Stimulated activated CD8-positive, alpha-beta memory T cell treated with anti-CD3 and anti-CD28 coated beads, Interleukin-2, amount 100 ng/mL, for 48 hours (primary cell): ENCODE measurements around the gene SRSF5.
"Not testable (repeated sequence)": the region's sequence is repeated elsewhere in the genome, so short reads cannot be mapped to it uniquely, and the experiment has no call there.

Experiments used
- DNase-seq, 2 donors: peaks; one replicate each; pipeline ENCODE4 v3.0.0-alpha.2; 2020; ENCODE audit warnings: low read depth in 2 of 2

SRSF5 gene

DNA sequence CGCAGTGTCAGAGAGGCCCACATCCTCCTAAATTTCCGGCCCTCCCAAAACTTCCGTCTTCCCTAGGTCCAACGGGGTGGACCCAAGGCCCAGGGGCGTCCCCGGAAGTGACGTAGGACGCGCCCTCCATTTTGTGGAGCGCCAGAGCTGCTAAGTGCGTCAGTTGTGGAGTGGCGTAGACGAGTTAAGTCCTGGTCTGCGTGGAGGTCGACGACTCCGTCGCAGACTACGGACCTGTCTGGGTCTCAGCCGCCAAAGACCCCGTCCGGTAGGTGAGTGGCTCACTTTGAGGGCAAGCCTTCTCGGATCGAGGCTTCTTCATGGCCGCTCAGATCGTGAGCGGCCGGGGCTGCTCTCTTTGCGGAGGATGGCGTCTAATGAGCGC lies at the start of gene SRSF5:
TSS of gene SRSF5 (plus strand) at position 159 of the 385 bp plus-strand sequence. CDS start 1,015 bp downstream, outside the sequence.
- DNase-seq, result peak; percentile 87 to 92

DNA sequence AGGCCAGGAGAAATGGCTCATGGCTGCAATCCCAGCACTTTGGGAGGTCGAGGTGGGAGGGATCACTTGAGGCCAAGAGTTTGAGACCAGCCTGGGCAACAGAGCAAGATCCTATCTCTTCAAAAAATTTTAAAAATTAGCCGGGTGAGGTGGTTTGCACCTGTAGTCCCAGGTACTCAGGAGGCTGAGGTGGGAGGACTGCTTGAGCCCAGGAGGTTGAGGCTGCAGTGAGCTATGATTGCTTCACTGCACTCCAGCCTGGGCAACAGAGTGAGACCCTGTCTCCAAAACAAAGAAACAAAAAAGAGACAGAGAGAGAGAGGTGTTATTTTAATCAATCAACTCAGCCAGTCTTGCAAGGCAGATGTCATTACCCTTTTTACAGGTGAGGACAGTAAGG lies 48.3 kb upstream of the SRSF5 start:
- DNase-seq, result not testable (repeated sequence)

DNA sequence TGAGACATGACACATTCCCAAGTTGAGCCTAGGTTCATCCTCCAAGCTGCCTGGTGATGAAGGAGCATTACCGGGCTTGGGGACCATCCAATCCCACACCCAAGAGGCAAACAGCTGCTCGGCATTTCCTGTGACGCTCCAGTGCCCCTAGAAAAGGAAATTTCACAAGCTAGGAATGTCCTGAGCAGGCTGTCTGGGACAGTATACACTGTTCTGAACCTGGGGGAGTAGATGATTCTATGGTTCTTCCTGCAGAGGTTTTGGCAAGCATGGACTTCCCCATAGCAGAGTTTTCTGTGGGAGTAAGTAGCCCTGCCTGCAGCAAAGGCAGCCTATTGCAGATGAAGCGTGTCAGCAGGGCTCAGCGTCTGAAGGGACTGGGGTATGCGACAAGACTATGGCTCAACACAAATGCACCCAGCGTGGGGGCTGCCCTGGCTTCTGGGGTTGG lies 47.4 kb upstream of the SRSF5 start:
- DNase-seq, result no peak

DNA sequence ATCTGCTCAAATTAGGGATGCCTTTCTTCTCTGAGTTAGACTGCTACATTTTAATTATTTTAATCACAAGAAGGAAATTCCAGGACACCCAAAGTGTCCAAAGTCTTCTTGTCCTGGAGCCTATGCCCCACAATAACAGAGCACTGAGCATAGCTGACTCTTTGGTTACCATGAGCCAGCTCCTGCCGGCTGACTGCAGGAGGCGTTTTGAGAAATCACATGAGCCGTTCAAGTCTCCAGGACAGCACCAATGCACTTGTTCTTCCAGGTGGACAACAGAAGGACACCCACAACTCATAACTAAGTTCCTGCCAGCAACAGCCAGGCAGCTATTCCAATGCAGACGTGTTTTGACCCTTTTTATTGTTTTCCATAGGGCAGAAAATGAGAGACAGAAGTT lies 46.0 kb upstream of the SRSF5 start:
- no peak for DNase-seq

DNA sequence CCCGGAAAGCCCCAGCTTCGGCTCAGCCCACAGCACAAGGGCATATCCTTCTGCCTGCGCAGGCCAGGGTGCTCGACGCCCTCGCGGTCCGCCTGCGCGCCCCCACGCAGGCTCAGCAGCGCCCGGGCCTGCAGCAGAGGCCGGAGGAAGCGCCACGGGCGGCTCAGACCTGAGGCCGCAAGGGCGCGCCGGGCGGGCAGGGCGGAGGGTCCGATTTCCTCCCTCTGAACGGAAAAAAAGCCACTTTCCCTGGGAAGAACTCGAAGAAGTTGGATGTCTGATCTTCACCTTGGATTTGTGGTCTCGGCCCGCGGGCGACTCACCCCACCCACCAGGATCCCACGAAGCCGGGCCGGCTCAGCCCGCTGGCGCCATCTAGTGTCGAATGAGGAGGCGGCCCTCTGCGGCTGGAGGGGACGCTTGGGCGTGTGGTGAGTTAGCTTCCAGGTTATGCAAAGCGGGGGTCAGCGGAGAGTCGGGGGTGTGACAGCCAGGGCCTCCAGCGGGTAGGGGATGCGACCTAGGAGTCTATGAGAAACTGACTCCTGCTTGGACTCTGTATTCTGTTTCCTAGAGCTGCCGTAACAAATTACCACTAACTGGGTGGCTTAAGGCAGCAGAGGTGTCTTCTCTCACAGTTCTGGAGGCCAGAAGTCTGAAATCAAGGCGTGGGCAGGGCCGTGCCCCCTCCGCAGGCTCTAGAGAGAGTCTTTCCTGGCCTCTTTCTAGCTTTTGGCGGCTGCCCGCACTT lies 40.0 kb upstream of the SRSF5 start:
- DNase-seq, result peak; percentile 74 to 75

DNA sequence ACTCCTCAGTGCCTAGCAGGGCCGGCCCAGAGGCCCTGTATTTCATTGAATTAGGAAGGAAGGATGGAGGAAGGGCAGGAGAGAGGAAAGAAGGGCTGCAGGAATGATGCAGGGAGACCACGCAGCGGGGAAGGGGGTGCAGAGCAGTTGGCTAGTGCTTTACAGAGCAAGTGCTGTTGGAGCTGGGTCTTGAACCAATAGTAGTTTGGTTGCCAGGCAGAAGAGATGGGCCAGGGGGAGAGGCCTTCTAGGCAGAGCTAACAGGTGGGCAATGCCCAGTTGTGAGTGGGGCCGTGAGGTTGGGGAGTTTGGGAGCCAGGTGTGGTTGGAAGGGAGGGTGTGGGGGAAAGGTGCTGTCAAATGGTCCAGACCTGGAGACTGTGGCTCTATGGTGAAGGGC lies 39.1 kb upstream of the SRSF5 start:
- no peak for DNase-seq

DNA sequence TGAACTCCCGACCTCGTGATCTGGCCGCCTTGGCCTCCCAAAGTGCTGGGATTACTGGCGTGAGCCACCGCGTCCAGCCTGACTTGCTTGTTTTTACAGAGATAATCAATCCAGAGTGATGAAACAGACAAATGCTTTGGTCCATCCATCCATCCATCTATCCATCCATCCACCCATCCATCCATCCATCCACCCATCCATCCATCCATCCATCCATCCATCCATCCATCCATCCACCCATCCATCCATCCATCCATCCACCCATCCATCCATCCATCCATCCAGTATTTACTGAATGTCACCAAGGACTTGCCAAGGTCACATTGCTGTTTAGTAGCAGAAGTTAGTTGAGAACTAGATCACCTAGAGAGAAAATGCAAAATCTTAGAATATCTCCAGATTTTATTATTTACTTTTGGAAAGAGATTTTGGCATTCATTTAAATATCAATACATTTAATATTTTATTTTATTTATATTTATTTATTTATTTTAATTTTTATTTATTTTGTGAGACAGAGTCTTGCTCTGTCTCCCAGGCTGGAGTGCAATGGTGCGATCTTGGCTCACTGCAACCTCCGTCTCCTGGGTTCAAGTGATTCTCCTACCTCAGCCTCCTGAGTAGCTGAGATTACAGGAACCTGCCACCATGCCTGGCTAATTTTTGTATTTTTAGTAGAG lies 34.9 kb upstream of the SRSF5 start:
- not testable (repeated sequence) for DNase-seq

DNA sequence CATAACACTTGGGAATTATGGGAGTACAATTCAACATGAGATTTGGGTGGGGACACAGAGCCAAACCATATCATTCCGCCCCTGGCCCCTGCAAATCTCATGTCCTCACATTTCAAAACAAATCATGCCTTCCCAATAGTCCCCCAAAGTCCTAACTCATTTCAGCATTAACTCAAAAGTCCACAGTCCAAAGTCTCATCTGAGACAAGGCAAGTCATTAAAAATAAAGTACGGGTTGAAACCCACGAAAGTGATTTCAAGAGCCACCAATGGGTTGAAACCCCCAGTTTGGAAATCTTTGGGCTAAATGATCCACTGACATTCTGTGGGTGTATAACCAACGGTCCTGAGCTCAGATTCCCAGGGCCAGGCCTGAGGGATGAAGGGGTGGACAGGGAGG lies 30.5 kb upstream of the SRSF5 start:
- DNase-seq, result not testable (repeated sequence)

DNA sequence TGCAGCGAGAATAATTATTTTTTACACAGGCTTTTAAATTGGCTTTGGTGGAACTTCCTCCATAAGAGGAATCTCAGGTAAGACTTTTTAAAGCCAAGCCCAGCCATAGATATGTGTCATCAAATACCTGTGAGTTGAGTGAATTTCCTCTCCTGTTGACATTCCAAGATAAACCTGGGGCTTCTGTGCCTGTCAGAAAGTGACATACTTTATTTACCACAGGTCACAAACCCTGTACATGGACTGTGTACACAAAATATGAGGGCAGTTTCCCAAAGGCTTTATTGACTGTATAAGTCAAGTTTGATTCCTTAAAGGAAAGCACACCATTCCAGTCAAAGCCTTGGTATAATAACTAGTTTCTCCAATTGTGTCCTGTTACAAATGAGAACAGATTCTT lies 25.9 kb upstream of the SRSF5 start:
- no peak for DNase-seq

DNA sequence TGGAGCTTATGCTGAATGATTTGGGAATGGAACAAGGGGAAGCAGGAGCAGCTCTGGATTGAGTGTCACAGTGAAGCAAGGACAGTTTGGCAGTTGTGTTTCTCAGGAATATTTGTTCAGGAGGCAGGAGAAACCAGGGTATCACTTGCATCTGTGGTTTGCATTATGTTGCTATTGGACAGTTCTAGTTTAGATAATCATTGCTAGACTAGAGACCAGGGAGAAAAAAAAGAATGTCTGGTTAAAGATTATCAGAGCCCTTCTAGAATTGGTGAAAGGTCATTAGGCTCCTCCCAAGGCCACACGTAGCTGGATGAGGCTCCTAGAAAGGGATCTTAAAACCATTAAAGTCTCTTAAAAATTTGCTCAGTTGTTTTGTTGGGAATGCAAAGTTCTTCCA lies 17.0 kb upstream of the SRSF5 start:
- no peak for DNase-seq

DNA sequence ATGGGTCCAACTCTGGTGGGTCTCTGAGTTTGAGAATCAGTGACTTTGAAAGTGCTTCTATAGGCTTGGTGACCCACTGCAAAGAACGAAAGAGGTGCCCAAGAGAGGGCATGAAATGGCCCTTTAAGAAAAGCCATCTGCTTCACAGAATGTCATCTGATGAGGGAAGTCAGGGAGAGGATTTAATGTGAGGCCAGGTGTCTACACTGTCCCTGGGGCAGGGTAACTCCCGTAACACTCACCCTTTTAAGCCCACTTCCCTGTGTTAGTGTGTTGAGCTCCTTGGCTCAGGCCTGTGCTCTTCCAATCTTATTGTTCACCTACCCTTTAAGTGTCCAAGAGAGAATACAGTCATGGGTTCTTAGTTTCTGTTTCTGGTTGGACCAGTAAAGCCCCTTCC lies 16.4 kb upstream of the SRSF5 start:
- no peak for DNase-seq

DNA sequence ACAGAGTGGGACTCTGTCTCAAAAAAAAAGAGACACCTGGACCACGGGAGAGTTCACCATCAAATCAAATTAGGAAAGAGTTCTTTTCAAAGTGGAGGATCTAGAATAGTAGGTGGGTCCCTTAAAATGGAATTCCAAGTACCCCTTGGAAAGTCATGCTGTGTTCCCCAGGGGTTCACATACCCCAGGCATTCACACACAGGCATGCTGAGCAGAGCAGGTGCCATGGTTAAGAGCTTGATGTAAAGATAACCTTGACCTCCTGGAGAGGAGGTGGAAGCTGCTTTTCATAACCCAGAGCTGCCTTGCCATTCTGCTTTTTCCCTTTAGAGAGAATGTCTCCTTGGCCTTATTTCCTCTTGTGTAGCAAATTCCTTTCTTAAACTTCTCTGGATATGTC lies 14.2 kb upstream of the SRSF5 start:
- no peak for DNase-seq

DNA sequence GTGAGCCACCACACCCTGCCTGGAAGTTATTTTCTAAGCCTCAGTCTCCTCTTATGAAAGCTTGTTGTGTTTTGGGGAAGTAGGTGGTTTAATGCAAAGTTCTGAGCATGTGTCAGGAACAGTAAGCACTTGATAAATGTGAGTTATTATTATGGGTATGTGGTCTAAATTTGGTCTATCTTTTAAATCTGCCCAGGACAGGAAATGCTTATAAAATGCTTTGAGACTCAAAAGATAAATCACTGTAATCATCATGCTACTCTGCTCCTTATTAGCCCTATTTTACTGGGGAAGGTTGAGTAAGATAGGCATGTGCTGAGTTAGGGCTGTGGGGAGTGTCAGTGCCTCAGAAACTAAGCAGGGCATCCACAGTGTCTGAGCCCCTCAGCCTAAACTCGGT lies 13.1 kb upstream of the SRSF5 start:
- no peak for DNase-seq

DNA sequence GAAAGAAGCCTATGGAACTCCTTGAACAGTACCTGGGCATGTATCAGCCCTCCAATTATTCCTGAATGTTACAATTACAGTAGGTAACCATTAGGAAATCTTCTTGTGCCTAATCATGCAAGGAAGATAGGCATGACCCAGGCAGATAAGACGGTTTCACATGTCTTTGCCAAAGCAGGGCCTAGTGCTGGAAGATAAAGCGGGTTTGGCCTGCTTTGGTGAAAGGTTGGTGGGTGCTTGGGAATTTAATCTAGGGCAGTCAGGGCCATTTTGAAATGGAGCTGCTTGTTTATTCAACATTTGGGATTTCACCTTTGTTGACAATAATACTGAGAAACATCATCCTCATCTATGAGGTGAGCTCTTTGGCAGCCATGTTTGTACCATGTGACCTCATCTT lies 12.5 kb upstream of the SRSF5 start:
- no peak for DNase-seq

DNA sequence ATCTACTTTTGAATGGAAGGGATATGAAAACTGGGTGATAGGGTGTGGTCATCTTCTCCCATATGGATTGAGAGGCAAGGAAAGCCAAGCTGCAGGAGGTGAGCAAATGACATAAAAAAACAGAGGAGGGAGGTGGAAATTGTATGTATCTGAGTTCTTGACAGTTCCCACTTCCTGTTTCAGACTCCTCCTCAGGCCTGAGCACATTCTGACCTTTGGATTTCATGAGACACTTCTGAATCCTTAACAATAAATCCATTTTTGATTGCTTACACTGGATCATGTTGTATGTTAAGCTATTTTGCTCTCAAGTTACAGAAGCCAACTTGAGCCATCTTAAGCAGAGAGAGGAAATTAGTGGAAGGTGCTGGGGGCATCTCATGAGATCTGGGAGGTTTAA lies 11.6 kb upstream of the SRSF5 start:
- no peak for DNase-seq

DNA sequence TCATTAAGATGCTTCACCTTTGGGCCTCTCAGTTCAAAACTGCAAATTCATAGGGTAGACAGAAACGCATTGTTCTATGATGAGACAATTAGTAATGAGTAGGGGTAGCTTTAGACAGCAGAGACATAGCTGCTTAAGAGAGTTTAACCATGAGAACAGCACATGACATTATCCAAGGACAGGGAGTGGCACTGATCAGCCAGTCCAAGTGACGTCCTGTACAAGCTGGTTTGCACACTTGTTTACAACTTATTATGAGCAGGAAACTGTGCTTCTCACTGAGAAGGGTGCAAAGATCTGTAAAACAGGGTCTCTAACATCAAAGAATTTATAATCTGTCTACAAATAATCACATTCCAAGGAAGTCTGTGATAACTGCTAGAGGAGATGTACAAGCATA lies 11.2 kb upstream of the SRSF5 start:
- no peak for DNase-seq

DNA sequence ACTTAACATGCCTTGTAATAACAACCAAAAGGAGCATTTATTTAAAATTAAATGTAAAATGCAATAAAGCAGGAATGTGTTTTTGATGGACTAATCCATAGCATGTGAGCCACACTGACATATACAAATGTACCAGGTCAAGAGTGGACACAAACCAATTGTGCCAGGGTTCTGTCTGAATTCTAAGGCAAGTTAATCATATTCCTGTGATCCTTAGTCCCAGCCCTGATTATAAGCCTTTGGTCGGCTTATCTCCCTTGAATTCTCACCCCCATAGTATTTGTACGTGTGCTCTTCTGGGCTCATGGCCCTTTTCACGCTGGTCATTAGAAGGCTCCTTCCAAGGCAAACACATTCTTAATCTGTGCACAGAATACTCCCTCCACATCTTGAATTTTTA lies 10.6 kb upstream of the SRSF5 start:
- no peak for DNase-seq

DNA sequence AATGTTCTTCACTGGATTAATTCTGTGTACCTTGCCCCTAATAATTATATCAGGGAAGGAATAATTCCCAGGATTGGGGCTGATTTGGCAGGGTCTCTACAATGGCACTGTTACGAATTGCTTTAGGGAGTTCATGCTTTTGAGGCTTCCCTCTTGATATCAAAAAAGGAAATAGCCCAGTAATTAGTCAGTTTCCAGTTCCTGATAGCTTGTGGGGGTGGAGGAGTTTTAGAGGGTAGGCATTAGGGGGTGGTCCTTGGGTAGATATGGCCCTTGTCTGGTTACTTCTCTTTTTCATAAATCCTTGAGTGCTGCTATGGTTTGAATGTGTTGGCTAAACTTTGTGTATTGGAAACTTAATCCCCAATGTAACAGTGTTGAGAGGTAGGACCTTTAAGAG lies 6.1 kb upstream of the SRSF5 start:
- DNase-seq, result no peak

DNA sequence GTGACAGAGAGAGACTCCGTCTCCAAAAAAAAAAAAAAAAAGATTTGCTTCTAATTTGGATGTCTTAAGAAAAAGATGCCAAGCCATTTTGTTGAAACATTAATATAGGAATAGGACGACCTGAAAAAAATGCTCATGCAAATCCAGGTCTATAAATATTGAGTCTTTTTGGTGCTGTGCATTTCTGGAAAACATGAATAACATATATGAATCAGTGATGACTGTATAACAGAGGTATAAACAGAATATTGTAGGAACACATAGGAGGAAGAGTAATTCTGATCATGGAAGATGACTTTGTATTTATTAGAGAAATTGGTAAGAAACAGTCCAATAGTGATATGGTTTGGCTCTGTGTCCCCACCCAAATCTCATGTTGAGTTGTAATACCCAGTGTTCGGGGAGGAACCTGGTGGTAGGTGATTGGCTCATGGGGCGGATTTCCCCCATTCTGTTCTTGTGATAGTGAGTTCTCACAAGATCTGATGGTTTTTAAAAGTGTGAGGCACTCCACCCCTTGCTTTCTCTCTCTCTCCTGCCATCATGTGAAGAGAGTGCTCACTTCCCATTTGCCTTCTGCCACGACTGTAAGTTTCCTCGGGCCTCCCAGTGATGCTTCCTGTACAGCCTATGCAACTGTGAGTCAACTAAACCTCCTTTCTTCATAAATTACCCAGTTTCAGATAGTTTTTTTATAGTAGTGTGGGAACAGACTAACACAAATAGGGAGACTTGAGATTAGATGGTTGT lies 3.0 kb upstream of the SRSF5 start:
- peak in 1 of 2 donors; percentile 8 for DNase-seq

DNA sequence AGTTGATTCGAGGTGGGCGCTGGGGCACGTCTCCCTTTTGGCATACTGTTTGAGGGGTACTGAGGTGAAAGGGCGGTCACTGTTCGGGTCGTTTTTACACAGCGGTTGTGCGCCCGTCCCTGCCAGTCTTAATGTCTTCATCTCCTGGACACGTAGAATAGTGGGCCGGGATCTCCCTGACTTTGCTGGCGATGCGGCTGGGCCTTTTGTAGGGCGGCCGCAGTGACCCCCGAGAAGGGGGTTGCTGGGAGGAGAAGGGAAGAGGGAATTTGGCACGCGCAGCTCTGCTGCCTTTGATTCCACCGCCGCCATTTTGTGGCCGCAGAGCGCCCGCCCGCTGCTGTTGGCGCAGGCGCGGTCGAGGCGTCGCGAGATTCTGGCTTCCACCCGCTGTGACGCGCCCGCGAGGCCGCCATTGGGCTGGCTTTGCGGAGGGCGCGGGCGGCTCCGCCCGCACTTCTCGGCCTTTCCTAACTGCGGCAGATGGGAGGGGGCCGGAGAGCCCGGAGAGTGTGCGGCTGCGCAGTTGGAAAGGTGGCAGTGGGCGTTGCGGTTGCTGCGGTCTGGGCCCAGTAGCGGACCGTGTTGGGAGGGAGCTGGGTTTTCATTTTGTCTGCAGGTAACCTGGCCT lies 542 bp downstream of the SRSF5 start:
- peak; percentile 90 for DNase-seq

DNA sequence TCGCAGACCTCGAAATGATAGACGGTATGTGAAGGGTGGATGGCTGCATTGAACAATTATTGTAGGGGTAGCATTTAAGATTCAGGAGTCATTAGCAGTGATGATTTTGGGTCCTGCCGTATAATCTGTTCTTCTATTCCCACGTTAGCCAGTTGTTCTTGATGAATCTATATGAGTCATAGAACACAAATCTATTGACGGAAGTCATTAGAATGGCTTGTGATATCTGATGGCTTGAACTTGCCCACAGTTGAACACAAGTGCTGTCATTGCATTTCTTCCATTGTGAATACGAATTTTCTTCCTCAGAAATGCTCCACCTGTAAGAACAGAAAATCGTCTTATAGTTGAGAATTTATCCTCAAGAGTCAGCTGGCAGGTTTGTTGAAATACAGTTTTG lies 1.9 kb downstream of the SRSF5 start:
- DNase-seq, result no peak

DNA sequence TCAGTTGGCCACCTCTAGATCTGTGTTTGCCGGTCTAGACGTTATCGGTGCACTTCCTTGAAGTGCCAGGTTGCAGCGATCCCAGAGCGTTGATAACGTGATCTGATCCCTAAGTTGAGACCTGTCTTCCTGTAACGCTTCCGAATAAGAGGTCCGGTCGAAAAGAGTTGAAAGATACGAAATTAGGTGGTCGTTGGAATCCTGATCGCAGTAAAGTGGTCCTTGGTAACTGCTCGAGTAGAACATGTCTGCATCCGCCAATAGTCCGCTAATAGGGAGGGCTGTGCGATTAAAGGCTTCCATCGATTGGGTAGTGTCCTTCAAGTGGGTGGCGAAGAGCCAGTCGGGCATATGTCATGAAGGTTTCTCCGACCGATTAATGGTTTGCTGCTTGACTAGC lies 2.7 kb downstream of the SRSF5 start:
- DNase-seq, result no peak
